MCF 10A (cell line): ENCODE data around the gene ANO3. TPM values are rescaled to one million over a fixed set of nuclear protein-coding genes. Genes with fewer than 3 reads are reported as not detected.

ENCODE experiments used
- BruUV-seq: library from RNA; stranded (reverse); fragments of 400-500 nt; replicated peaks from 2 replicates; lab custom pipeline; 2021; lab: Mats Ljungman, UMichigan
- CTCF ChIA-PET: fragments of 300-600 bp; sonication (Branson Sonifier 250); formaldehyde crosslinking; extraction: SDS; loops from one replicate; lab custom pipeline; 2021; ENCODE audit warnings: antibody characterized with exemption, inconsistent platforms; lab: Yijun Ruan, JAX
- POLR2A ChIA-PET: fragments of 300-600, 350-650 bp; sonication (Branson Sonifier 250); formaldehyde crosslinking; extraction: SDS; loops from one replicate; lab custom pipeline; 2020; ENCODE audit warnings: antibody characterized with exemption, inconsistent platforms; lab: Yijun Ruan, JAX
- DNase-seq: peaks from one replicate; pipeline ENCODE4 v3.0.0-alpha.2; 2018; ENCODE audit not compliant: unreplicated experiment
- H3K27ac Mint-ChIP-seq: one replicate; pipeline ENCODE4 v1.8.0; 2022; ENCODE audit warnings: mild to moderate bottlenecking, low read depth, mixed read lengths; ENCODE audit not compliant: unreplicated experiment
- H3K27me3 Mint-ChIP-seq: one replicate; pipeline ENCODE4 v1.8.0; 2022; ENCODE audit warnings: mixed read lengths; ENCODE audit not compliant: insufficient read depth, unreplicated experiment
- H3K36me3 Mint-ChIP-seq: one replicate; pipeline ENCODE4 v1.8.0; 2022; ENCODE audit warnings: mild to moderate bottlenecking, moderate library complexity, mixed read lengths; ENCODE audit not compliant: insufficient read depth, unreplicated experiment
- H3K4me1 Mint-ChIP-seq: one replicate; pipeline ENCODE4 v1.8.0; 2022; ENCODE audit warnings: mixed read lengths; ENCODE audit not compliant: insufficient read depth, unreplicated experiment
- H3K4me3 Mint-ChIP-seq: one replicate; pipeline ENCODE4 v1.8.0; 2022; ENCODE audit warnings: mild to moderate bottlenecking, moderate library complexity, mixed read lengths; ENCODE audit not compliant: unreplicated experiment
- H3K9me3 Mint-ChIP-seq: one replicate; pipeline ENCODE4 v1.8.0; 2022; ENCODE audit warnings: mixed read lengths; ENCODE audit not compliant: unreplicated experiment
- intact Hi-C: fragments of 100-400 bp; cut with micrococcal nuclease; formaldehyde crosslinking; loops from 2 replicates; pipeline ENCODE4 v1.14.1; 2022
- total RNA-seq: library from RNA; stranded (reverse); gene quantifications from 2 replicates; pipeline ENCODE4 v1.2.3, GENCODE V29; 2022
- TF ChIP-seq, protein P1 (sequence below): fragments of 200-600 bp; IDR thresholded peaks from one replicate; pipeline ENCODE4 v1.8.0; 2022; ENCODE audit warnings: antibody characterized with exemption, mild to moderate bottlenecking; ENCODE audit not compliant: unreplicated experiment

The ANO3 gene
- total RNA-seq, 1 experiment from 2014 or later = not detected

DNA sequence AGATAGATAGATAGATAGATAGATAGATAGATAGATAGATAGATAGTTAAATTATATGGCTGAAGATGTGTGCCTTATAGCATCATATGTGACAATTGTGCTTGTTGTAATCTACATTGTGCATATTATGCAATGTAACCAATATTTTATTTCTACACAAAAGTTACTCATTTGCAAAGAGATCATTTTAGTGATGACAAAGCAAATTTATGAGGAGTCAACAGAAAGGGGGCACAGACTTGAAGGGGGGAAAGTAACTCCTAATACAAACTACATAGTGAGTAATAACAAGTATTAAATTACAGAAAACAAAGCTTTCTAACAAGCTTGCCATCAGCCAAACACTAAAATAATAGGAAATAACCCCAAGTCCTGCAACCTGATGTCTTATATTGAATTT is 133.3 kb downstream of the ANO3 start:
- H3K4me1 Mint-ChIP-seq = no peaks in the 10 kb centered on the region

DNA sequence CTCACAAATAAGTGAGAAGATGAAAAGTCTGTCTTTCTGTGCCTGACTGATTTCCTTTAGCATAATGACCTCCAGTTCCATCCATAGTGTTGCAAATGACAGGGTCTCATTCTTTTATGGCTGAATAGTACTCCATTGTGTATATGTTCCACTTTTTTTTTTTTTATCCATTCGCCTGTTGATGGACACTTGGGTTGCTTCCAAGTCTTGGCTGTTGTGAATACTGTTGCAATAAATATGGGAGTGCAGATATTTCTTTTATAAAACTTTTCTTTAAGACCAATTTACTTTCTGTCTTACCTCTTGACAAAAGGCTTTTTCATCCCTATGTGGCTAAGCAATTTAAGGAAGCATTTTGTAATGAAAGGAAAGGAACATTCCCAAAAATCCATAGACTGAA is 135.6 kb downstream of the ANO3 start:
- no peak for DNase-seq
- POLR2A ChIA-PET = no interaction called here
- intact Hi-C loops = no loop called here
- peaks cover 16% of the 10 kb centered on the region for H3K27me3 Mint-ChIP-seq
- H3K9me3 Mint-ChIP-seq = no peaks in the 10 kb centered on the region
- no peaks in the 10 kb centered on the region for H3K36me3 Mint-ChIP-seq
- TF ChIP-seq, protein P1, sequence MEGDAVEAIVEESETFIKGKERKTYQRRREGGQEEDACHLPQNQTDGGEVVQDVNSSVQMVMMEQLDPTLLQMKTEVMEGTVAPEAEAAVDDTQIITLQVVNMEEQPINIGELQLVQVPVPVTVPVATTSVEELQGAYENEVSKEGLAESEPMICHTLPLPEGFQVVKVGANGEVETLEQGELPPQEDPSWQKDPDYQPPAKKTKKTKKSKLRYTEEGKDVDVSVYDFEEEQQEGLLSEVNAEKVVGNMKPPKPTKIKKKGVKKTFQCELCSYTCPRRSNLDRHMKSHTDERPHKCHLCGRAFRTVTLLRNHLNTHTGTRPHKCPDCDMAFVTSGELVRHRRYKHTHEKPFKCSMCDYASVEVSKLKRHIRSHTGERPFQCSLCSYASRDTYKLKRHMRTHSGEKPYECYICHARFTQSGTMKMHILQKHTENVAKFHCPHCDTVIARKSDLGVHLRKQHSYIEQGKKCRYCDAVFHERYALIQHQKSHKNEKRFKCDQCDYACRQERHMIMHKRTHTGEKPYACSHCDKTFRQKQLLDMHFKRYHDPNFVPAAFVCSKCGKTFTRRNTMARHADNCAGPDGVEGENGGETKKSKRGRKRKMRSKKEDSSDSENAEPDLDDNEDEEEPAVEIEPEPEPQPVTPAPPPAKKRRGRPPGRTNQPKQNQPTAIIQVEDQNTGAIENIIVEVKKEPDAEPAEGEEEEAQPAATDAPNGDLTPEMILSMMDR = no peak
- no TSS peak for BruUV-seq
- H3K27ac Mint-ChIP-seq = no peak overlapping the region
- no peak overlapping the region for H3K4me3 Mint-ChIP-seq
- CTCF ChIA-PET = interaction anchor here (0.6 kb wide), 1 partner anchor 28 kb away, joined by 3 read pairs; no protein-coding TSS in a partner anchor
- H3K4me1 Mint-ChIP-seq = no peaks in the 10 kb centered on the region

More for the DNA sequence above, 133.3 kb downstream of the ANO3 start:
- Mint-ChIP-seq H3K4me3 (no peak overlapping the region), H3K36me3 (no peaks in the 10 kb centered on the region), H3K27me3 (peaks cover 15% of the 10 kb centered on the region), H3K27ac (no peak overlapping the region), H3K9me3 (no peaks in the 10 kb centered on the region)
- no peak for DNase-seq
- BruUV-seq = no TSS peak
- TF ChIP-seq, protein P1 = no peak
- ChIA-PET CTCF (no interaction called here), POLR2A (no interaction called here)
- intact Hi-C loops = no loop called here

DNA sequence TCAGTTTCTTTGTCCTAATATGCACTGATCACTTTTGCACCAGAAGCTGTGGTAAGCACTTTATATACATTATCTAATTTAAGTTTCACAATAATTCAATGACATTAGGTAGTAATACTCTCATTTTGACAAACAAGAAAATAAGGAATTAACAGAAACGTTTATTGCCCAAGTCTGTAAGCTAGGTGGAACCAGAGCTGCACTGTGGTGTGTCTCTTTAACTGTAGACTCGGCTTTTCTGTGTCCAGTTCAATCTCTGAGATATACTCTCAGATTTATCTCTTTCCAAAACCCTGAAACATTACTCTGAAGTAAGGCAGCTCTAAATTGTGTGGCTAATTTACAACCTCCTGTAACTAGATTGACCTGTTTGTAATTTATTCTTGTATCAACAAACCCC is 139.1 kb downstream of the ANO3 start:
- H3K4me1 Mint-ChIP-seq = no peaks in the 10 kb centered on the region
- H3K36me3 Mint-ChIP-seq = no peaks in the 10 kb centered on the region
- H3K4me3 Mint-ChIP-seq = no peak overlapping the region
- intact Hi-C loops = no loop called here
- no peaks in the 10 kb centered on the region for H3K9me3 Mint-ChIP-seq
- no peak for DNase-seq
- ChIA-PET POLR2A (interaction anchor here (0.6 kb wide), 1 partner anchor 713 kb away, joined by 3 read pairs; no protein-coding TSS in a partner anchor), CTCF (interaction anchor here (1.2 kb wide), 1 partner anchor 178 kb away, joined by 3 read pairs; no protein-coding TSS in a partner anchor)
- no TSS peak for BruUV-seq
- H3K27me3 Mint-ChIP-seq = peaks cover 30% of the 10 kb centered on the region
- TF ChIP-seq, protein P1 = no peak
- H3K27ac Mint-ChIP-seq = no peak overlapping the region

DNA sequence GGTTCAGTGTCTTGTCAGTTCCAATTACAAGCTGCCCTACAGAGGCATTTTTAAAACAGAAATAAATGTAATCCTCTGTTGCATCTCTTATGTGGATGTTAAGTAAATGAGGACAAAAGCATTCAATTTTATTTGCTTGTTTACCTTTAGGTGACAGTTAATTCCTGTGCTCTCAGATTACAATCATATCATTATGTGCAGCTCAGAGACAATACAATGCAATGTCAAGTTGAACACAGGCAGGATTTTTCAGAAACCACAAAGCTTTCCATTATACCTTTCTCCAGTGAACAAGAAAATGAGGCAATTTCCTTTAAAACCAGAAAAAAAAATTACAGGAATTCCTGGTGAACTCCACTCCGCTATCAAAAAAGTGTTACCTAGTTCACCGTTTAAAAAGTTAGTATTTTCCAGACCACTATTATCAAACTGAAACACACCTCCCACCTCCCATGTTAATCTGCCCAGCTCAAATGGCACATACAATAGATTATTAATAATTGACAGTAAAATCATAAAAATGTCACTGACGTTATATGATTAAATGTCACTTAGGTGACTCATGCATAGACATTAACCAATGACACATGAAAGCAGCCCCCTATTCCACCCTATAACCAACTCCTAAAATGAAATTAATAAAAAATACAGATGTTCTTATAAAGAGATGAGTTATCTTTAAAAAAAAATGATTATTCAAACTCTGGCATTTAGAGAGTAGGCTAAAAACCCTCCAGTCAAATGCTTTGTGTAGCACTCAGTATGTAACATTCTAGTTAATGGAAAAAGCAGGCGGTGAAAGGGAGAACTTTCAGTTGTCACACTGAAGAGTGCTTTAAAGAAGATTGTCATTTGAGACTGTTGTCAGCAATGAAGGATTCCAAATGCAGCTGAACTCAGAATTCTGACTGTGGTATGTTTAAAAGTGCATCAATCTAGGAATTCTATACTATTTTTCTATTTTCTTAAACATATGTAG is 141.6 kb downstream of the ANO3 start:
- intact Hi-C loops = no loop called here
- CTCF ChIA-PET = interaction anchor here (0.7 kb wide), 1 partner anchor 174 kb away, joined by 3 read pairs; no protein-coding TSS in a partner anchor
- Mint-ChIP-seq H3K9me3 (no peaks in the 10 kb centered on the region), H3K27ac (no peak overlapping the region), H3K4me1 (no peaks in the 10 kb centered on the region), H3K4me3 (no peak overlapping the region), H3K27me3 (peaks cover 30% of the 10 kb centered on the region), H3K36me3 (no peaks in the 10 kb centered on the region)
- POLR2A ChIA-PET = no interaction called here
- no peak for DNase-seq
- TF ChIP-seq, protein P1 = no peak
- no TSS peak for BruUV-seq
